ENCODE results near the gene PTPRZ1. TPM values are rescaled to one million over a fixed set of nuclear protein-coding genes. Genes with fewer than 3 reads are reported as not detected.

The PTPRZ1 gene
- total and polyA plus RNA-seq, 7 donors, result 0.01 to 0.30 (median 0.08) TPM; not detected in 4

- Histone ChIP-seq H3K27ac (no peak overlapping the region), H3K9me3 (no peaks in the 10 kb centered on the region), H3K4me3 (no peak overlapping the region), H3K27me3 (ENCODE audit: insufficient read depth in 3 of 3, low read length in 2 of 3) (no peaks in the 10 kb centered on the region), H3K36me3 (ENCODE audit: insufficient read depth in 1 of 2, low read depth in 1 of 2) (no peaks in the 10 kb centered on the region), H3K4me1 (no peaks in the 10 kb centered on the region)
- DNase-seq (no peak), ATAC-seq (no peak)
- TF ChIP-seq CTCF (IDR thresholded peaks at IDR 0.05), result no peak
- WGBS, 3 donors, result 76 to 82% (median 78%) methylated on average over 1 of the region's 1 CpG
- intact Hi-C loops (cut with DNase I), result no loop called here
These were observed 112.6 kb downstream of the PTPRZ1 start for GRCh38 chr7:121985476-121986030.

- Histone ChIP-seq H3K9me3 (no peaks in the 10 kb centered on the region), H3K36me3 (ENCODE audit: insufficient read depth in 1 of 2, low read depth in 1 of 2) (no peaks in the 10 kb centered on the region), H3K27me3 (ENCODE audit: insufficient read depth in 3 of 3, low read length in 2 of 3) (no peaks in the 10 kb centered on the region), H3K27ac (no peak overlapping the region), H3K4me1 (no peaks in the 10 kb centered on the region), H3K4me3 (no peak overlapping the region)
- no peak for DNase-seq
- no peak for TF ChIP-seq CTCF (IDR thresholded peaks at IDR 0.05)
- ATAC-seq, result no peak
- WGBS, 3 donors, result 86 to 93% (median 87%) methylated on average over 4 of the region's 4 CpGs
- intact Hi-C loops (cut with DNase I), result loop anchor here in 1 of 2 donors (10.0 kb wide), 1 partner anchor 237 kb away; no protein-coding TSS in a partner anchor
These were observed 119.1 kb downstream of the PTPRZ1 start for GRCh38 chr7:121992068-121992467.

- ATAC-seq, result peak in 2 of 4 donors; percentile 57 to 77
- WGBS, 3 donors, result 7 to 17% (median 14%) methylated on average over 5 of the region's 5 CpGs
- TF ChIP-seq CTCF (IDR thresholded peaks at IDR 0.05), result no peak
- Histone ChIP-seq H3K4me3 (no peak overlapping the region), H3K27ac (no peak overlapping the region), H3K36me3 (ENCODE audit: insufficient read depth in 1 of 2, low read depth in 1 of 2) (no peaks in the 10 kb centered on the region), H3K27me3 (ENCODE audit: insufficient read depth in 3 of 3, low read length in 2 of 3) (no peaks in the 10 kb centered on the region), H3K4me1 (no peaks in the 10 kb centered on the region), H3K9me3 (no peaks in the 10 kb centered on the region)
- intact Hi-C loops (cut with DNase I), result loop anchor here in 1 of 2 donors (10.0 kb wide), 1 partner anchor 240 kb away; no protein-coding TSS in a partner anchor
- DNase-seq, result peak in 1 of 2 donors; percentile 15
These were observed 121.9 kb downstream of the PTPRZ1 start for GRCh38 chr7:121994625-121995410.

- Histone ChIP-seq H3K9me3 (no peaks in the 10 kb centered on the region), H3K27me3 (ENCODE audit: insufficient read depth in 3 of 3, low read length in 2 of 3) (no peaks in the 10 kb centered on the region), H3K27ac (no peak overlapping the region), H3K36me3 (ENCODE audit: insufficient read depth in 1 of 2, low read depth in 1 of 2) (no peaks in the 10 kb centered on the region), H3K4me1 (no peaks in the 10 kb centered on the region), H3K4me3 (no peak overlapping the region)
- no peak for TF ChIP-seq CTCF (IDR thresholded peaks at IDR 0.05)
- 26 to 31% (median 26%) methylated on average over 2 of the region's 2 CpGs for WGBS, 3 donors
- intact Hi-C loops (cut with DNase I), result no loop called here
- DNase-seq (no peak), ATAC-seq (no peak)
These were observed 133.7 kb downstream of the PTPRZ1 start for GRCh38 chr7:122006687-122007086.
